ENCODE data around the gene TMBIM1. TPM values are rescaled to one million over a fixed set of nuclear protein-coding genes. Genes with fewer than 3 reads are reported as not detected.
A peak's percentile ranks its signal among the peaks of the same experiment; 100 is the strongest.

TMBIM1 gene
- total and polyA plus RNA-seq, 8 donors, result 63.5 to 308 (median 70.9) TPM

DNA sequence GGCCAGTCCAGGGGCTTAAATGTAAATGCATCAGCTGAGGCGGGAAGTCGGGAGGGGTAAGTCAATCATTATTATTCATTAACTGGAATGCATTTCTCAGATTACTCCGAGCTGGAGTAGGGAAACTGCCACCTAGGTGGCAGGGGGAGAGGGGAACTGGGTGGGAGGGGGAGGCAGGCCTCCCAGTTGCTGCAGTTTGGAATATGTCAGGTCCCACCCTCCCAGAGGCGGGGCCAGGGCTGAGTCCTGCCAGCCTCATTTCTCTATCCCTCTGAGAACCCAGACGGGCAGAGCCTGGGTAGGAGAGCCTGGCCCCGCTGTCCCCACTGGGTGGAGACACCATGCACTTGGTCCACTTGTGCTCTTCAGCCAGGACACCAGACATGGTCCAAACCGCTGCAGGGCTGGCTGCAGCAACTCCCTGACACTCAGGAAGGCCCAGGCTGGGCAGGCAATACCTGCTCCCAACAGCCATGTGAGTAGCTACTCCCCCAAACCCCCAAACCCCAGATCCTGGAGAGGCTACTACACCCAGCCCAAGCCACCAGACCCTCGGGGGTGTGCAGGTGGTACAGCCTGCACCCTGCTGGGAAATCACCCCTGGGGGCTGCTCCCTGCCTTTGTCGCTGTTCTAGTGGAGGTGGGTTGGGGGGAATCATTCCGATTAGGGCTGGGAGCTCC lies 31.4 kb downstream of the TMBIM1 start, which contains the start of gene GPBAR1:
GPBAR1 (plus strand) TSS at position 274 of the 681 bp plus-strand sequence. CDS start 1,710 bp downstream, outside the sequence.
- peak; percentile 55 for ATAC-seq
- H3K4me3 ChIP-seq, result no peak within 1 kb of the TSS
- peaks cover 0 to 50% of the 10 kb centered on the region in 2 donors for H3K36me3 ChIP-seq
- H3K4me1 ChIP-seq, result peaks cover 20 to 79% of the 10 kb centered on the region in 2 donors
- H3K27ac ChIP-seq, result peak within 1 kb of the TSS; percentile 77 to 82
- no peaks in the 10 kb centered on the region for H3K27me3 ChIP-seq
- intact Hi-C loops (cut with DNase I), result loop anchor here in 1 of 2 donors (5.0 kb wide), 1 partner anchor 79 kb away; no protein-coding TSS in a partner anchor
- no peaks in the 10 kb centered on the region for H3K9me3 ChIP-seq
- DNase-seq, result peak in 2 of 4 donors; percentile 55 to 56
- TF ChIP-seq CTCF (IDR thresholded peaks at IDR 0.05), result no peak

- H3K4me1 ChIP-seq, result peaks cover 20 to 77% of the 10 kb centered on the region in 2 donors
- no peaks in the 10 kb centered on the region for H3K9me3 ChIP-seq
- no peak for TF ChIP-seq CTCF (IDR thresholded peaks at IDR 0.05)
- intact Hi-C loops (cut with DNase I), result loop anchor here in 1 of 2 donors (5.0 kb wide), 1 partner anchor 78 kb away; no protein-coding TSS in a partner anchor
- no peak overlapping the region for H3K4me3 ChIP-seq
- DNase-seq (no peak), ATAC-seq (no peak)
- H3K36me3 ChIP-seq, result peaks cover 0 to 50% of the 10 kb centered on the region in 2 donors
- H3K27ac ChIP-seq, result peak overlapping the region; percentile 77 to 82
- no peaks in the 10 kb centered on the region for H3K27me3 ChIP-seq
Observed at GRCh38 chr2:218260166-218260565, 32.1 kb downstream of the TMBIM1 start.

DNA sequence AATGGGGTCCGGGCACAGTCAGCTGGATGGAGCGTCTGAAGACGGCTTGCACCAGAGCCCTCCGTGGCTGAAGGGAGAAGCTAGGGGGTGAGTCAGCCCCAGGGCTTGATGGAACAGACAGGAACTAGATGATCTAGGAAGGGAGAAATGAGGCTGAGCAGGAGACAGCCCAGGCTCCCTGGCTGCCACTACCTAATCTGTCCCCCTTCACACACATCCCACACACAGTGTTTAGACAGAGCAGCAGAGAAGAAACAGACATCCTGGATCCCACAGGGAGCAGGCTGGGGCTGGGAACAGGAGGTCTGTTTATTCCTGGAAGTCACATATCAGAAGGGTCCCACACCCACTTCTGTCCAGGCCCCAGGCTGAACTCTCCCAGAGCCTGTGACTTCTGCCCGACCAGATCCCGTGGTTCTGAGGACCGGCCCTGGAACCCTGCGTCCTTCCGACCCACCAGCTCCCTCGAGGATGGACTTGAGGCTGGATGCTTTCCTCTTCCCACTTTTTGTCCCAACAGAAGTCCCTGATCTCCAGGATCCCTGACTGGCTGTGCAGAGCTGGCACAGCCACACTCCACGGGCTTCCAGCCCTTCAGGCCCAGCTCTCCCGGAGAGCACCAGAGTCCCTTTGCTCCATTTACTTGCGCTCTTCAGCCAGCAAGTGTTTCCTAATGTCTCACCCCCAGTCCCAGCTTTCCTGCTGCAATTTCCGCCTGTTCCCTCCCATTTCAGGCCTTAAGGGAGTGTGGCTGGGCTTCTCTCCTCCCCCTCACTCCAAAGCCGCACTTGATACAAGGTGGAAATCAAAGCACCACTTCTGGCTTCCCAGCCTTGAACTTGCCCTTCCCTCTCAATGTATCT lies 33.0 kb downstream of the TMBIM1 start:
- no peak for TF ChIP-seq CTCF (IDR thresholded peaks at IDR 0.05)
- H3K4me1 ChIP-seq, result peaks cover 20 to 69% of the 10 kb centered on the region in 2 donors
- H3K9me3 ChIP-seq, result no peaks in the 10 kb centered on the region
- ATAC-seq (peak; percentile 74), DNase-seq (peak in 1 of 4 donors; percentile 66)
- intact Hi-C loops (cut with DNase I), result no loop called here
- H3K27me3 ChIP-seq, result no peaks in the 10 kb centered on the region
- H3K27ac ChIP-seq, result peak overlapping the region; percentile 77 to 82
- H3K36me3 ChIP-seq, result peaks cover 0 to 50% of the 10 kb centered on the region in 2 donors
- no peak overlapping the region for H3K4me3 ChIP-seq

- Histone ChIP-seq H3K27ac (peak overlapping the region; percentile 62 to 75), H3K4me3 (no peak overlapping the region), H3K36me3 (peaks cover 0 to 52% of the 10 kb centered on the region in 2 donors), H3K9me3 (no peaks in the 10 kb centered on the region), H3K4me1 (peaks cover 20 to 62% of the 10 kb centered on the region in 2 donors), H3K27me3 (no peaks in the 10 kb centered on the region)
- peak in 1 of 4 donors; percentile 41 for DNase-seq
- peak; percentile 39 for ATAC-seq
- intact Hi-C loops (cut with DNase I), result no loop called here
- TF ChIP-seq CTCF (IDR thresholded peaks at IDR 0.05), result peak; percentile 35 to 42
Observed at GRCh38 chr2:218257390-218257981, 34.8 kb downstream of the TMBIM1 start.
